ENCODE results near the gene LFNG.

The LFNG gene

GRCh38 chr7:2482725-2483451 lies 36.7 kb upstream of the LFNG start:
- no peak overlapping the region for H3K4me3 ChIP-seq
- H3K27ac ChIP-seq = no peak overlapping the region

- Histone ChIP-seq H3K4me3 (no peak overlapping the region), H3K27ac (no peak overlapping the region)
Observed at GRCh38 chr7:2483494-2483893, 36.1 kb upstream of the LFNG start.

- Histone ChIP-seq H3K27ac (no peak overlapping the region), H3K4me3 (no peak overlapping the region)
Observed at GRCh38 chr7:2484868-2485267, 34.7 kb upstream of the LFNG start.

- Histone ChIP-seq H3K27ac (peak overlapping the region in 7 of 21 experiments; percentile 4 to 56 (median 28)), H3K4me3 (no peak overlapping the region)
Observed at GRCh38 chr7:2487586-2488271, 31.8 kb upstream of the LFNG start.

GRCh38 chr7:2488272-2488645 lies 31.3 kb upstream of the LFNG start:
- H3K27ac ChIP-seq = peak overlapping the region in 9 of 21 experiments; percentile 4 to 56 (median 28)
- no peak overlapping the region for H3K4me3 ChIP-seq

GRCh38 chr7:2488681-2489080 lies 30.9 kb upstream of the LFNG start:
- Histone ChIP-seq H3K4me3 (no peak overlapping the region), H3K27ac (peak overlapping the region in 9 of 21 experiments; percentile 10 to 56 (median 30))

GRCh38 chr7:2490181-2490651 lies 29.4 kb upstream of the LFNG start:
- Histone ChIP-seq H3K27ac (peak overlapping the region in 12 of 21 experiments; percentile 6 to 70 (median 35)), H3K4me3 (no peak overlapping the region)

- no peak overlapping the region for H3K4me3 ChIP-seq
- no peak overlapping the region for H3K27ac ChIP-seq
Observed at GRCh38 chr7:2492038-2492437, 27.5 kb upstream of the LFNG start.

- Histone ChIP-seq H3K27ac (no peak overlapping the region), H3K4me3 (no peak overlapping the region)
Observed at GRCh38 chr7:2493205-2494164, 26.1 kb upstream of the LFNG start.

- Histone ChIP-seq H3K27ac (no peak overlapping the region), H3K4me3 (no peak overlapping the region)
Observed at GRCh38 chr7:2494191-2495130, 25.1 kb upstream of the LFNG start.

- H3K4me3 ChIP-seq = no peak overlapping the region
- H3K27ac ChIP-seq = no peak overlapping the region
Observed at GRCh38 chr7:2495418-2496299, 23.9 kb upstream of the LFNG start.

GRCh38 chr7:2496375-2496774 lies 23.2 kb upstream of the LFNG start:
- H3K27ac ChIP-seq = no peak overlapping the region
- no peak overlapping the region for H3K4me3 ChIP-seq

GRCh38 chr7:2497065-2497464 lies 22.5 kb upstream of the LFNG start:
- H3K4me3 ChIP-seq = no peak overlapping the region
- no peak overlapping the region for H3K27ac ChIP-seq

GRCh38 chr7:2497500-2498336 lies 21.9 kb upstream of the LFNG start:
- no peak overlapping the region for H3K27ac ChIP-seq
- no peak overlapping the region for H3K4me3 ChIP-seq

- H3K27ac ChIP-seq = peak overlapping the region in 1 of 21 experiments; percentile 11
- H3K4me3 ChIP-seq = no peak overlapping the region
Observed at GRCh38 chr7:2498708-2499107, 20.9 kb upstream of the LFNG start.

GRCh38 chr7:2499181-2499580 lies 20.4 kb upstream of the LFNG start:
- Histone ChIP-seq H3K4me3 (no peak overlapping the region), H3K27ac (peak overlapping the region in 1 of 21 experiments; percentile 11)

- Histone ChIP-seq H3K27ac (no peak overlapping the region), H3K4me3 (no peak overlapping the region)
Observed at GRCh38 chr7:2499719-2500430, 19.7 kb upstream of the LFNG start.

Data from skin epidermis (tissue), 12 donors.